ENCODE results near the gene ST6GALNAC1.

GRCh38 chr17:76670020-76670717 is 26.6 kb upstream of the ST6GALNAC1 start:
- TF ChIP-seq ZNF83 (CRISPR knock-in tag; IDR thresholded peaks at IDR 0.05; ENCODE audit: borderline replicate concordance) (no peak), BRCA1 (CRISPR knock-in tag; IDR thresholded peaks at IDR 0.05) (no peak), ZSCAN20 (CRISPR knock-in tag; IDR thresholded peaks at IDR 0.05; ENCODE audit: borderline replicate concordance) (no peak), POLR2A (IDR thresholded peaks at IDR 0.05; ENCODE audit: insufficient read depth in 1 of 2, low read depth in 2 of 2, low read length in 2 of 2) (no peak), ZNF816 (CRISPR knock-in tag; IDR thresholded peaks at IDR 0.05; ENCODE audit: borderline replicate concordance) (no peak), JDP2 (CRISPR knock-in tag; IDR thresholded peaks at IDR 0.05; ENCODE audit: borderline replicate concordance) (no peak), U2AF1 (optimal IDR thresholded peaks at IDR 0.05; ENCODE audit: low read depth, low read length) (no peak), NCOA1 (CRISPR knock-in tag; IDR thresholded peaks at IDR 0.05) (no peak), EHMT2 (IDR thresholded peaks at IDR 0.05; ENCODE audit: borderline replicate concordance, low read depth, low read length) (no peak), USF2 (IDR thresholded peaks at IDR 0.05; ENCODE audit: low read depth, low read length) (no peak), USF2 (CRISPR knock-in tag; IDR thresholded peaks at IDR 0.05; ENCODE audit: borderline replicate concordance) (no peak), ZNF713 (CRISPR knock-in tag; IDR thresholded peaks at IDR 0.05) (no peak), EZH2 (conservative IDR thresholded peaks at IDR 0.05; ENCODE audit: low read depth, low read length) (no peak), SALL2 (CRISPR knock-in tag; IDR thresholded peaks at IDR 0.05) (no peak)

Data from HepG2 (cell line).